IMR-90 (cell line): ENCODE measurements around the gene CD46. TPM values are rescaled to one million over a fixed set of nuclear protein-coding genes. Genes with fewer than 3 reads are reported as not detected.

Experiments used
- ATAC-seq: fragments of 200-7000 bp; cut with Tn5 transposase; 2 replicates; pipeline ENCODE4 v1.9.1; 2020; ENCODE audit warnings: low read depth, mild to moderate bottlenecking, moderate library complexity
- BruUV-seq: library from RNA; stranded (reverse); fragments of 400-500 nt; replicated peaks from 2 replicates; lab custom pipeline; 2021; lab: Mats Ljungman, UMichigan
- CTCF ChIA-PET: fragments of 300-600 bp; formaldehyde crosslinking; extraction: SDS; loops from one replicate; lab custom pipeline; 2021; ENCODE audit warnings: antibody characterized with exemption; lab: Yijun Ruan, JAX
- POLR2A ChIA-PET: fragments of 300-600 bp; sonication (Branson Sonifier 250); formaldehyde crosslinking; loops from one replicate; lab custom pipeline; 2022; ENCODE audit warnings: antibody characterized with exemption; ENCODE audit not compliant: unreplicated experiment; lab: Charles Lee
- DNase-seq: peaks from one replicate; pipeline ENCODE4 v3.0.0; 2013
- H2AFZ ChIP-seq: replicated peaks from 2 replicates; pipeline ENCODE3; 2013; ENCODE audit warnings: low read length, mild to moderate bottlenecking; ENCODE audit not compliant: poor library complexity
- H2AK5ac ChIP-seq: 2 replicates; pipeline ENCODE4 v1.6.1; 2013; ENCODE audit warnings: low read depth, low read length, inconsistent platforms
- H2AK9ac ChIP-seq: replicated peaks from 2 replicates; pipeline ENCODE3; 2013; ENCODE audit warnings: mild to moderate bottlenecking, low read depth, low read length, moderate library complexity; ENCODE audit not compliant: poor library complexity
- H2BK120ac ChIP-seq: 2 replicates; pipeline ENCODE4 v1.6.1; 2013; ENCODE audit warnings: low read depth, low read length, inconsistent platforms
- H2BK15ac ChIP-seq: 3 replicates; pipeline ENCODE4 v1.6.1; 2013; ENCODE audit warnings: low read depth, low read length, inconsistent platforms
- H2BK20ac ChIP-seq: 2 replicates; pipeline ENCODE4 v1.6.1; 2013; ENCODE audit warnings: low read depth, mild to moderate bottlenecking, inconsistent platforms, low read length, moderate library complexity
- H2BK5ac ChIP-seq: 2 replicates; pipeline ENCODE4 v1.6.1; 2013; ENCODE audit warnings: mild to moderate bottlenecking, low read depth, low read length, inconsistent platforms; ENCODE audit not compliant: poor library complexity, severe bottlenecking
- H3K14ac ChIP-seq: replicated peaks from 2 replicates; pipeline ENCODE4 v1.6.1; 2013; ENCODE audit warnings: low read depth, low read length, inconsistent platforms
- H3K18ac ChIP-seq: 2 replicates; pipeline ENCODE4 v1.6.1; 2013; ENCODE audit warnings: low read depth, low read length, control low read depth
- H3K23ac ChIP-seq: 2 replicates; pipeline ENCODE4 v1.6.1; 2013; ENCODE audit warnings: low read depth, low read length, inconsistent platforms
- H3K27ac ChIP-seq: 2 replicates; pipeline ENCODE4 v1.5.1; 2013; ENCODE audit warnings: mild to moderate bottlenecking, control low read depth, low read length; ENCODE audit not compliant: insufficient read depth
- H3K27me3 ChIP-seq: 2 replicates; pipeline ENCODE4 v1.6.1; 2013; ENCODE audit warnings: low read length; ENCODE audit not compliant: control insufficient read depth, insufficient read depth
- H3K36me3 ChIP-seq: 2 replicates; pipeline ENCODE4 v1.6.1; 2013; ENCODE audit warnings: low read length, mixed read lengths; ENCODE audit not compliant: control insufficient read depth, insufficient read depth
- H3K4ac ChIP-seq: 2 replicates; pipeline ENCODE4 v1.6.1; 2013; ENCODE audit warnings: low read depth, low read length, inconsistent platforms
- H3K4me1 ChIP-seq: 2 replicates; pipeline ENCODE4 v1.6.1; 2013; ENCODE audit warnings: low read length, mixed read lengths; ENCODE audit not compliant: control insufficient read depth, insufficient read depth
- H3K4me2 ChIP-seq: 2 replicates; pipeline ENCODE4 v1.6.1; 2013; ENCODE audit warnings: low read depth, mild to moderate bottlenecking, control low read depth, low read length, moderate library complexity
- H3K4me3 ChIP-seq: 2 replicates; pipeline ENCODE4 v1.5.1; 2013; ENCODE audit warnings: low read depth, mild to moderate bottlenecking, control low read depth, low read length, moderate library complexity; ENCODE audit not compliant: insufficient read depth
- H3K56ac ChIP-seq: 2 replicates; pipeline ENCODE4 v1.6.1; 2013; ENCODE audit warnings: low read length, inconsistent platforms; ENCODE audit not compliant: insufficient read depth; ENCODE audit errors: extremely low read depth
- H3K79me1 ChIP-seq, 2 experiments: 2 replicates each; pipeline ENCODE4 v1.6.1; 2013; ENCODE audit warnings: low read length in 2 of 2, inconsistent platforms in 1 of 2, low read depth in 1 of 2
- H3K9ac ChIP-seq: 2 replicates; pipeline ENCODE4 v1.6.1; 2013; ENCODE audit warnings: low read depth, low read length, control low read depth
- H3K9me1 ChIP-seq: 2 replicates; pipeline ENCODE4 v1.6.1; 2013; ENCODE audit warnings: low read length, inconsistent platforms; ENCODE audit not compliant: insufficient read depth
- H3K9me3 ChIP-seq: 2 replicates; pipeline ENCODE4 v1.6.1; 2013; ENCODE audit warnings: low read length; ENCODE audit not compliant: control insufficient read depth, insufficient read depth
- H4K20me1 ChIP-seq: 2 replicates; pipeline ENCODE4 v1.6.1; 2013; ENCODE audit warnings: low read length, inconsistent platforms; ENCODE audit not compliant: insufficient read depth
- H4K5ac ChIP-seq: 2 replicates; pipeline ENCODE4 v1.6.1; 2013; ENCODE audit warnings: mild to moderate bottlenecking, low read depth, low read length, control low read depth
- H4K8ac ChIP-seq, 2 experiments: 2 replicates each; pipeline ENCODE4 v1.6.1; 2013; ENCODE audit warnings: low read depth in 2 of 2, low read length in 2 of 2, control low read depth in 1 of 2, inconsistent platforms in 1 of 2
- H4K91ac ChIP-seq: 2 replicates; pipeline ENCODE4 v1.6.1; 2013; ENCODE audit warnings: low read depth, low read length, inconsistent platforms; ENCODE audit not compliant: insufficient read depth
- CHD1 ChIP-seq: IDR thresholded peaks from 2 replicates; pipeline ENCODE4 v1.6.1; 2012; ENCODE audit warnings: low read depth, low read length, improper control_type of control experiment
- CTCF ChIP-seq: conservative IDR thresholded peaks from 2 replicates; pipeline ENCODE4 v1.5.1; 2012; ENCODE audit warnings: mild to moderate bottlenecking, low read depth, low read length, improper control_type of control experiment
- ELK1 ChIP-seq: fragments of 150-350 bp; IDR thresholded peaks from 2 replicates; pipeline ENCODE4 v1.6.1; 2016; ENCODE audit warnings: low read depth, mild to moderate bottlenecking, low read length, moderate library complexity, borderline replicate concordance
- FOS ChIP-seq: fragments of 150-350 bp; IDR thresholded peaks from 2 replicates; pipeline ENCODE4 v1.6.1; 2016; ENCODE audit warnings: low read depth, low read length
- MAFK ChIP-seq: IDR thresholded peaks from 2 replicates; pipeline ENCODE4 v1.6.1; 2012; ENCODE audit warnings: low read depth, low read length, improper control_type of control experiment
- MAZ ChIP-seq: IDR thresholded peaks from 2 replicates; pipeline ENCODE4 v1.6.1; 2012; ENCODE audit warnings: low read depth, mild to moderate bottlenecking, low read length, improper control_type of control experiment, moderate library complexity, borderline replicate concordance
- MXI1 ChIP-seq: IDR thresholded peaks from 2 replicates; pipeline ENCODE4 v1.6.1; 2012; ENCODE audit warnings: low read depth, mild to moderate bottlenecking, low read length, moderate library complexity, borderline replicate concordance
- NFE2L2 ChIP-seq: fragments of 150-350 bp; IDR thresholded peaks from 2 replicates; pipeline ENCODE4 v1.6.1; 2016; ENCODE audit warnings: low read depth, mild to moderate bottlenecking, low read length
- POLR2A ChIP-seq: IDR thresholded peaks from 2 replicates; pipeline ENCODE4 v1.6.1; 2012; ENCODE audit warnings: mild to moderate bottlenecking, low read depth, low read length
- RAD21 ChIP-seq: IDR thresholded peaks from 2 replicates; pipeline ENCODE4 v1.6.1; 2012; ENCODE audit warnings: low read length, improper control_type of control experiment
- RCOR1 ChIP-seq: IDR thresholded peaks from 2 replicates; pipeline ENCODE4 v1.6.1; 2012; ENCODE audit warnings: mild to moderate bottlenecking, low read length, improper control_type of control experiment; ENCODE audit not compliant: insufficient replicate concordance
- SMC3 ChIP-seq: fragments of 150-350 bp; IDR thresholded peaks from 2 replicates; pipeline ENCODE4 v1.6.1; 2016; ENCODE audit warnings: low read depth, mild to moderate bottlenecking, antibody characterized with exemption, low read length, moderate library complexity
- USF2 ChIP-seq: fragments of 150-350 bp; IDR thresholded peaks from 2 replicates; pipeline ENCODE4 v1.6.1; 2017; ENCODE audit warnings: mild to moderate bottlenecking, antibody characterized with exemption, low read length, low read depth
- WGBS, 2 experiments: methylation state at CpG; one replicate each; pipeline versions ENCODE4 v1.1.5 to v1.1.7; 2013; ENCODE audit warnings: missing lambda C conversion rate in 2 of 2; ENCODE audit not compliant: insufficient read length in 1 of 2; ENCODE audit errors: extremely low coverage in 2 of 2; 5-methylcytosine and 5-hydroxymethylcytosine counted together
- dilution Hi-C: fragments of 300-500 bp; cut with HindIII; formaldehyde crosslinking; loops from one replicate; pipeline ENCODE4 v1.14.3; 2018; ENCODE audit warnings: low sequenced_read_pairs; ENCODE audit not compliant: unreplicated experiment
- in situ Hi-C: fragments of 300-500 bp; cut with MboI; formaldehyde crosslinking; loops from 3 replicates; pipeline ENCODE4 v1.14.3; 2019; ENCODE audit warnings: low sequenced_read_pairs, inconsistent platforms, mixed read lengths
- intact Hi-C: fragments of 100-400 bp; cut with micrococcal nuclease; formaldehyde crosslinking; loops from 2 replicates; pipeline ENCODE4 v1.10.0; 2022
- polyA plus RNA-seq, 3 experiments: library from polyadenylated mRNA; depleted of rRNA; stranded (reverse); fragments of >200 nt; gene quantifications; 2 replicates each; pipeline ENCODE4 v1.2.3, GENCODE V29; 2012; ENCODE audit warnings: low replicate concordance in 1 of 3
- total RNA-seq: library from RNA; depleted of rRNA; stranded (reverse); fragments of >200 nt; gene quantifications from 2 replicates; pipeline ENCODE4 v1.2.3, GENCODE V29; 2012

Gene CD46
- total and polyA plus RNA-seq, 2 of the 4 experiments (the other 2 are of a cell fraction), result 37.1 to 82.0 TPM

GRCh38 chr1:207813946-207814345 lies 62.1 kb downstream of the CD46 start:
- dilution Hi-C loops (no loop called here), in situ Hi-C loops (no loop called here), intact Hi-C loops (no loop called here)
- peaks cover 0 to 8% of the 10 kb centered on the region in 2 experiments; a peak in 1 of 4 replicates for H3K79me1 ChIP-seq
- H2BK20ac ChIP-seq, result no peak overlapping the region
- no peak overlapping the region for H4K5ac ChIP-seq
- no peak for TF ChIP-seq CHD1
- no peak for TF ChIP-seq ELK1
- no peak for TF ChIP-seq MXI1
- no peak for TF ChIP-seq NFE2L2
- TF ChIP-seq POLR2A, result no peak
- TF ChIP-seq MAZ, result no peak
- no peak for TF ChIP-seq RAD21
- TF ChIP-seq FOS, result no peak
- TF ChIP-seq CTCF, result no peak
- no peak for TF ChIP-seq SMC3
- no peak for TF ChIP-seq USF2
- no peak for TF ChIP-seq RCOR1
- no peak for TF ChIP-seq MAFK
- WGBS, 2 experiments, result 76% methylated on average over 2 of the region's 3 CpGs; no CpG with 5 or more reads in 1 of the 2 experiments
- H2BK120ac ChIP-seq, result no peak overlapping the region
- no peak overlapping the region for H3K56ac ChIP-seq
- H4K20me1 ChIP-seq, result no peaks in the 10 kb centered on the region
- H3K4me1 ChIP-seq, result peaks cover 11% of the 10 kb centered on the region
- no peak overlapping the region for H3K9ac ChIP-seq
- no peak for ATAC-seq
- H3K4ac ChIP-seq, result no peak overlapping the region
- no peak overlapping the region for H4K91ac ChIP-seq
- ChIA-PET POLR2A (no interaction called here), CTCF (no interaction called here)
- H3K36me3 ChIP-seq, result peaks cover 8% of the 10 kb centered on the region; the same call in 1 of the 2 replicates
- no peak overlapping the region for H3K4me3 ChIP-seq
- H2BK5ac ChIP-seq, result no peak overlapping the region
- no peak overlapping the region for H2AK5ac ChIP-seq
- H3K9me3 ChIP-seq, result no peaks in the 10 kb centered on the region
- H2BK15ac ChIP-seq, result no peak overlapping the region
- no TSS peak for BruUV-seq
- no peak overlapping the region for H4K8ac ChIP-seq
- no peak for DNase-seq
- H3K9me1 ChIP-seq, result peaks cover 11% of the 10 kb centered on the region; the same call in 1 of the 2 replicates
- H3K4me2 ChIP-seq, result no peak overlapping the region
- no peak overlapping the region for H2AFZ ChIP-seq
- no peaks in the 10 kb centered on the region for H3K27me3 ChIP-seq
- no peak overlapping the region for H3K27ac ChIP-seq
- no peak overlapping the region for H3K23ac ChIP-seq
- H3K14ac ChIP-seq, result no peak overlapping the region
- H2AK9ac ChIP-seq, result no peak overlapping the region
- no peak overlapping the region for H3K18ac ChIP-seq
